ENCODE measurements around the gene PARP16. TPM values are rescaled to one million over a fixed set of nuclear protein-coding genes. Genes with fewer than 3 reads are reported as not detected.

PARP16 gene
- total and polyA plus RNA-seq, 2 donors (not counting 1 experiment from before 2014, with no cell fraction given), result 3.6 to 4.9 TPM

DNA sequence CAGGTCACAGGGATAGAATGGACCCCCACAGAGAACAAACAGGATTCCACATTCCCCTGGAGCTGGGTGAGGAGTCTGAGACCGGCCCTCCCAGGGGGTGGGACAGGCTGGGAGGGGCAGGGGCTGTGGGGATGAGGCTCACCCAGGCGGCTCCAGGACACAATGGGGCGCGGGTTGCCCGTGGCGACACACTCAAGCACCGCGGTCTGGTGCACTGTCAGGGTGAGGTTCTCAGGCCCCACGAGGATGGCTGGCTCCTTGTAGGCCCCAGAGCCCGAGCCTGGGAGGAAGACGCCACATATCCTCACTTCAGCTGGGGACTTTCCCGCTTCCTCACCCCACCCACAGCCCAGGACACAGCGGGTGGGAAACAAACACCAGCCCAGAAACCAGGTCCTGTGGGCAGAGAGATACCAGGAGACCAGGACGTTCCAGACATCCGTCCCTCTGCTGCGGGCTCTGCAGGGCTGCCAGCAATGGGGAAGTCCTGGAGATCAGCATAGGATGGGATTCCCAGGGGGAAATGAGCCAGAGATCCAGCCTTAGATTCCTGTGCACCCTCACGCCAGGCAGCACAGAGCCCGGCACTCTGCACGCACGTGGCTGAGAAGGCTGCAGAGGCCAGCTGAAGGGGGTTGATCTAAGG, 48.0 kb upstream of the PARP16 start:
- Histone ChIP-seq H3K4me1 (ENCODE audit: control insufficient read depth, extremely low read depth, insufficient read depth, low read length) (no peaks in the 10 kb centered on the region), H3K27ac (ENCODE audit: insufficient read depth, low read length) (no peak overlapping the region), H3K9ac (ENCODE audit: insufficient read depth, low read length) (no peak overlapping the region), H3K27me3 (ENCODE audit: control insufficient read depth, insufficient read depth, low read length) (peaks cover 7% of the 10 kb centered on the region), H3K36me3 (ENCODE audit: control insufficient read depth, insufficient read depth, low read length) (no peaks in the 10 kb centered on the region), H3K4me3 (replicated peaks in 1 of 4; ENCODE audit: control extremely low read depth in 1 of 4, insufficient read depth in 1 of 4, low read depth in 3 of 4, low read length in 4 of 4) (no peak overlapping the region), H4K20me1 (ENCODE audit: control insufficient read depth, extremely low read depth, insufficient read depth, low read length) (no peaks in the 10 kb centered on the region), H3K9me3 (ENCODE audit: control insufficient read depth, insufficient read depth, low read depth, low read length) (no peaks in the 10 kb centered on the region), H3K4me2 (ENCODE audit: extremely low read depth, insufficient read depth, low read length) (no peak overlapping the region), H2AFZ (ENCODE audit: low read length) (no peak overlapping the region), H3K79me2 (ENCODE audit: control insufficient read depth, insufficient read depth, low read length) (no peaks in the 10 kb centered on the region)
- DNase-seq (ENCODE audit: low read depth in 2 of 2), result no peak
- no peak for TF ChIP-seq CTCF (conservative IDR thresholded peaks at IDR 0.05 in 1 of 2, IDR thresholded peaks at IDR 0.05 in 1 of 2; ENCODE audit: low read depth in 1 of 2, low read length in 2 of 2)
- no peak for TF ChIP-seq EZH2 (IDR thresholded peaks at IDR 0.05; ENCODE audit: low read length, missing control alignments)

- Histone ChIP-seq H3K9ac (ENCODE audit: insufficient read depth, low read length) (no peak overlapping the region), H3K27me3 (ENCODE audit: control insufficient read depth, insufficient read depth, low read length) (peaks cover 7% of the 10 kb centered on the region), H3K79me2 (ENCODE audit: control insufficient read depth, insufficient read depth, low read length) (no peaks in the 10 kb centered on the region)
These were observed 47.2 kb upstream of the PARP16 start for GRCh38 chr15:65333856-65334255.

More at GRCh38 chr15:65333856-65334255, 47.2 kb upstream of the PARP16 start:
- no peak for DNase-seq (ENCODE audit: low read depth in 2 of 2)
- Histone ChIP-seq H2AFZ (ENCODE audit: low read length) (no peak overlapping the region), H4K20me1 (ENCODE audit: control insufficient read depth, extremely low read depth, insufficient read depth, low read length) (no peaks in the 10 kb centered on the region), H3K36me3 (ENCODE audit: control insufficient read depth, insufficient read depth, low read length) (no peaks in the 10 kb centered on the region), H3K4me1 (ENCODE audit: control insufficient read depth, extremely low read depth, insufficient read depth, low read length) (no peaks in the 10 kb centered on the region), H3K4me3 (replicated peaks in 1 of 4; ENCODE audit: control extremely low read depth in 1 of 4, insufficient read depth in 1 of 4, low read depth in 3 of 4, low read length in 4 of 4) (no peak overlapping the region), H3K9me3 (ENCODE audit: control insufficient read depth, insufficient read depth, low read depth, low read length) (no peaks in the 10 kb centered on the region), H3K27ac (ENCODE audit: insufficient read depth, low read length) (no peak overlapping the region), H3K4me2 (ENCODE audit: extremely low read depth, insufficient read depth, low read length) (no peak overlapping the region)
- TF ChIP-seq EZH2 (IDR thresholded peaks at IDR 0.05; ENCODE audit: low read length, missing control alignments) (no peak), CTCF (conservative IDR thresholded peaks at IDR 0.05 in 1 of 2, IDR thresholded peaks at IDR 0.05 in 1 of 2; ENCODE audit: low read depth in 1 of 2, low read length in 2 of 2) (no peak)

Data from fibroblast of lung (primary cell).